ENCODE data around the gene MARCO.

GRCh38 chr2:119015845-119016244 is 73.9 kb downstream of the MARCO start:
- no peak for TF ChIP-seq MAX (IDR thresholded peaks at IDR 0.05; ENCODE audit: insufficient read depth, insufficient read length)
- TF ChIP-seq POLR2A (IDR thresholded peaks at IDR 0.05; ENCODE audit: low read depth, low read length) = no peak
- TF ChIP-seq, protein P1, sequence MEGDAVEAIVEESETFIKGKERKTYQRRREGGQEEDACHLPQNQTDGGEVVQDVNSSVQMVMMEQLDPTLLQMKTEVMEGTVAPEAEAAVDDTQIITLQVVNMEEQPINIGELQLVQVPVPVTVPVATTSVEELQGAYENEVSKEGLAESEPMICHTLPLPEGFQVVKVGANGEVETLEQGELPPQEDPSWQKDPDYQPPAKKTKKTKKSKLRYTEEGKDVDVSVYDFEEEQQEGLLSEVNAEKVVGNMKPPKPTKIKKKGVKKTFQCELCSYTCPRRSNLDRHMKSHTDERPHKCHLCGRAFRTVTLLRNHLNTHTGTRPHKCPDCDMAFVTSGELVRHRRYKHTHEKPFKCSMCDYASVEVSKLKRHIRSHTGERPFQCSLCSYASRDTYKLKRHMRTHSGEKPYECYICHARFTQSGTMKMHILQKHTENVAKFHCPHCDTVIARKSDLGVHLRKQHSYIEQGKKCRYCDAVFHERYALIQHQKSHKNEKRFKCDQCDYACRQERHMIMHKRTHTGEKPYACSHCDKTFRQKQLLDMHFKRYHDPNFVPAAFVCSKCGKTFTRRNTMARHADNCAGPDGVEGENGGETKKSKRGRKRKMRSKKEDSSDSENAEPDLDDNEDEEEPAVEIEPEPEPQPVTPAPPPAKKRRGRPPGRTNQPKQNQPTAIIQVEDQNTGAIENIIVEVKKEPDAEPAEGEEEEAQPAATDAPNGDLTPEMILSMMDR (IDR thresholded peaks at IDR 0.05; ENCODE audit: extremely low read depth in 1 of 2, insufficient read depth in 1 of 2, low read depth in 1 of 2, low read length in 2 of 2) = no peak
- no peak for TF ChIP-seq JUN (IDR thresholded peaks at IDR 0.05; ENCODE audit: borderline replicate concordance, insufficient read depth, insufficient read length, low read depth)
- no peak for TF ChIP-seq EZH2 (IDR thresholded peaks at IDR 0.05; ENCODE audit: borderline replicate concordance, low read depth, low read length, severe bottlenecking)
- TF ChIP-seq MYC (IDR thresholded peaks at IDR 0.05; ENCODE audit: low read depth, low read length) = no peak
- no peak for TF ChIP-seq GATA2 (IDR thresholded peaks at IDR 0.05; ENCODE audit: insufficient read depth, insufficient read length, low read depth, low read length)
